ENCODE measurements around the gene VRK3.

DNA sequence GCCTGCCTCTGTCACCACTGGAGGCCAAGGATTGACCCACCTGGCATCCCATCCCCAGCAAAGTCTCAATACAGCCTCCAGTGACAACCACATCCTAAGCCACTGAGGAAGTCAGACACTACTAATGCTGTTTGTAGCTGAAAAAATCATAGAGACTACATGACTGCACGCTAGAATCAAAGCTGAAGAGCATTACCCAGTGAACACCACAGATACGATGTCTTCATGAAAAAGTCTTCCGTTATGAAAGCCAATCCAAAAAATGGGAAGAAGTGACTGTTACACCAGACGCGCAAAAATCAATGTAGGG, 84.7 kb downstream of the VRK3 start:
- TF ChIP-seq, protein P1, sequence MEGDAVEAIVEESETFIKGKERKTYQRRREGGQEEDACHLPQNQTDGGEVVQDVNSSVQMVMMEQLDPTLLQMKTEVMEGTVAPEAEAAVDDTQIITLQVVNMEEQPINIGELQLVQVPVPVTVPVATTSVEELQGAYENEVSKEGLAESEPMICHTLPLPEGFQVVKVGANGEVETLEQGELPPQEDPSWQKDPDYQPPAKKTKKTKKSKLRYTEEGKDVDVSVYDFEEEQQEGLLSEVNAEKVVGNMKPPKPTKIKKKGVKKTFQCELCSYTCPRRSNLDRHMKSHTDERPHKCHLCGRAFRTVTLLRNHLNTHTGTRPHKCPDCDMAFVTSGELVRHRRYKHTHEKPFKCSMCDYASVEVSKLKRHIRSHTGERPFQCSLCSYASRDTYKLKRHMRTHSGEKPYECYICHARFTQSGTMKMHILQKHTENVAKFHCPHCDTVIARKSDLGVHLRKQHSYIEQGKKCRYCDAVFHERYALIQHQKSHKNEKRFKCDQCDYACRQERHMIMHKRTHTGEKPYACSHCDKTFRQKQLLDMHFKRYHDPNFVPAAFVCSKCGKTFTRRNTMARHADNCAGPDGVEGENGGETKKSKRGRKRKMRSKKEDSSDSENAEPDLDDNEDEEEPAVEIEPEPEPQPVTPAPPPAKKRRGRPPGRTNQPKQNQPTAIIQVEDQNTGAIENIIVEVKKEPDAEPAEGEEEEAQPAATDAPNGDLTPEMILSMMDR (IDR thresholded peaks at IDR 0.05), result no peak
- TF ChIP-seq EP300 (IDR thresholded peaks at IDR 0.05), result no peak
- no peak for TF ChIP-seq POLR2A (IDR thresholded peaks at IDR 0.05)

Data from ovary (tissue), 3 donors.